Calu3 (cell line): ENCODE results near the gene SRP14. TPM values are rescaled to one million over a fixed set of nuclear protein-coding genes. Genes with fewer than 3 reads are reported as not detected.

Experiments
- BruUV-seq: library from RNA; stranded (reverse); fragments of 400-500 nt; replicated peaks from 2 replicates; lab custom pipeline; 2021; lab: Mats Ljungman, UMichigan
- CTCF ChIA-PET: fragments of 300-600 bp; sonication (Branson Sonifier 250); formaldehyde crosslinking; loops from one replicate; lab custom pipeline; 2022; ENCODE audit warnings: antibody characterized with exemption; lab: Charles Lee
- DNase-seq: peaks from one replicate; pipeline ENCODE4 v3.0.0; 2022
- H3K27ac Mint-ChIP-seq: one replicate; pipeline ENCODE4 v1.8.0; 2022; ENCODE audit warnings: mixed read lengths; ENCODE audit not compliant: unreplicated experiment
- H3K27me3 Mint-ChIP-seq: one replicate; pipeline ENCODE4 v1.8.0; 2022; ENCODE audit warnings: mixed read lengths; ENCODE audit not compliant: unreplicated experiment
- H3K36me3 Mint-ChIP-seq: one replicate; pipeline ENCODE4 v1.8.0; 2022; ENCODE audit warnings: mild to moderate bottlenecking, moderate library complexity, mixed read lengths; ENCODE audit not compliant: insufficient read depth, unreplicated experiment
- H3K4me1 Mint-ChIP-seq: one replicate; pipeline ENCODE4 v1.8.0; 2022; ENCODE audit warnings: mild to moderate bottlenecking, low read depth, mixed read lengths; ENCODE audit not compliant: unreplicated experiment
- H3K4me3 Mint-ChIP-seq: one replicate; pipeline ENCODE4 v1.8.0; 2022; ENCODE audit warnings: mild to moderate bottlenecking, low read depth, moderate library complexity, mixed read lengths; ENCODE audit not compliant: unreplicated experiment
- H3K9me3 Mint-ChIP-seq: one replicate; pipeline ENCODE4 v1.8.0; 2022; ENCODE audit warnings: low read depth, mixed read lengths; ENCODE audit not compliant: unreplicated experiment
- CTCF ChIP-seq: fragments of 200-600 bp; IDR thresholded peaks from one replicate; pipeline ENCODE4 v1.8.0; 2022; ENCODE audit warnings: antibody characterized with exemption; ENCODE audit not compliant: unreplicated experiment
- intact Hi-C: fragments of 100-400 bp; cut with micrococcal nuclease; formaldehyde crosslinking; loops from one replicate; pipeline ENCODE4 v1.10.0; 2022; ENCODE audit not compliant: unreplicated experiment
- total RNA-seq: library from RNA; stranded (reverse); gene quantifications from 2 replicates; pipeline ENCODE4 v1.2.3, GENCODE V29; 2022

Gene SRP14
- total RNA-seq, 1 experiment from 2014 or later: 113 TPM

GRCh38 chr15:40067921-40068624 lies 29.1 kb upstream of the SRP14 start:
- CTCF ChIA-PET: no interaction called here
- Mint-ChIP-seq H3K27me3 (no peaks in the 10 kb centered on the region), H3K36me3 (no peaks in the 10 kb centered on the region), H3K27ac (no peak overlapping the region), H3K4me3 (no peak overlapping the region), H3K4me1 (peaks cover 7% of the 10 kb centered on the region), H3K9me3 (no peaks in the 10 kb centered on the region)
- BruUV-seq: no TSS peak
- no peak for DNase-seq
- intact Hi-C loops: loop anchor here (5.0 kb wide), 1 partner anchor 39 kb away; the partner anchor contains the start of gene BMF
- no peak for TF ChIP-seq CTCF

- intact Hi-C loops: loop anchor here (5.0 kb wide), 1 partner anchor 41 kb away; the partner anchor contains the start of gene BMF
- Mint-ChIP-seq H3K36me3 (no peaks in the 10 kb centered on the region), H3K27me3 (no peaks in the 10 kb centered on the region), H3K4me3 (no peak overlapping the region), H3K4me1 (no peaks in the 10 kb centered on the region), H3K27ac (no peak overlapping the region), H3K9me3 (no peaks in the 10 kb centered on the region)
- BruUV-seq: no TSS peak
- CTCF ChIA-PET: no interaction called here
- no peak for DNase-seq
- no peak for TF ChIP-seq CTCF
Observed at GRCh38 chr15:40066589-40066988, 27.6 kb upstream of the SRP14 start.

- no peak for TF ChIP-seq CTCF
- no peak overlapping the region for H3K4me3 Mint-ChIP-seq
- BruUV-seq: no TSS peak
- DNase-seq: no peak
- CTCF ChIA-PET: no interaction called here
- peaks cover 3% of the 10 kb centered on the region for H3K9me3 Mint-ChIP-seq
- no peaks in the 10 kb centered on the region for H3K4me1 Mint-ChIP-seq
- no peaks in the 10 kb centered on the region for H3K27me3 Mint-ChIP-seq
- intact Hi-C loops: loop anchor here (5.0 kb wide), 1 partner anchor 42 kb away; the partner anchor contains the start of gene BMF
- no peaks in the 10 kb centered on the region for H3K36me3 Mint-ChIP-seq
- H3K27ac Mint-ChIP-seq: no peak overlapping the region
Observed at GRCh38 chr15:40065166-40065565, 26.2 kb upstream of the SRP14 start.

- H3K4me1 Mint-ChIP-seq: no peaks in the 10 kb centered on the region
- TF ChIP-seq CTCF: no peak
- H3K9me3 Mint-ChIP-seq: peaks cover 3% of the 10 kb centered on the region
- H3K4me3 Mint-ChIP-seq: no peak overlapping the region
- no peaks in the 10 kb centered on the region for H3K36me3 Mint-ChIP-seq
- no peak for DNase-seq
- H3K27ac Mint-ChIP-seq: no peak overlapping the region
- BruUV-seq: no TSS peak
- intact Hi-C loops: no loop called here
- H3K27me3 Mint-ChIP-seq: no peaks in the 10 kb centered on the region
- CTCF ChIA-PET: no interaction called here
Observed at GRCh38 chr15:40064231-40064894, 25.4 kb upstream of the SRP14 start.
